ENCODE measurements around the gene PDE6B. TPM values are rescaled to one million over a fixed set of nuclear protein-coding genes. Genes with fewer than 3 reads are reported as not detected.

PDE6B gene
- total RNA-seq, result 4.2 and 29.0 TPM in 2 replicates

DNA sequence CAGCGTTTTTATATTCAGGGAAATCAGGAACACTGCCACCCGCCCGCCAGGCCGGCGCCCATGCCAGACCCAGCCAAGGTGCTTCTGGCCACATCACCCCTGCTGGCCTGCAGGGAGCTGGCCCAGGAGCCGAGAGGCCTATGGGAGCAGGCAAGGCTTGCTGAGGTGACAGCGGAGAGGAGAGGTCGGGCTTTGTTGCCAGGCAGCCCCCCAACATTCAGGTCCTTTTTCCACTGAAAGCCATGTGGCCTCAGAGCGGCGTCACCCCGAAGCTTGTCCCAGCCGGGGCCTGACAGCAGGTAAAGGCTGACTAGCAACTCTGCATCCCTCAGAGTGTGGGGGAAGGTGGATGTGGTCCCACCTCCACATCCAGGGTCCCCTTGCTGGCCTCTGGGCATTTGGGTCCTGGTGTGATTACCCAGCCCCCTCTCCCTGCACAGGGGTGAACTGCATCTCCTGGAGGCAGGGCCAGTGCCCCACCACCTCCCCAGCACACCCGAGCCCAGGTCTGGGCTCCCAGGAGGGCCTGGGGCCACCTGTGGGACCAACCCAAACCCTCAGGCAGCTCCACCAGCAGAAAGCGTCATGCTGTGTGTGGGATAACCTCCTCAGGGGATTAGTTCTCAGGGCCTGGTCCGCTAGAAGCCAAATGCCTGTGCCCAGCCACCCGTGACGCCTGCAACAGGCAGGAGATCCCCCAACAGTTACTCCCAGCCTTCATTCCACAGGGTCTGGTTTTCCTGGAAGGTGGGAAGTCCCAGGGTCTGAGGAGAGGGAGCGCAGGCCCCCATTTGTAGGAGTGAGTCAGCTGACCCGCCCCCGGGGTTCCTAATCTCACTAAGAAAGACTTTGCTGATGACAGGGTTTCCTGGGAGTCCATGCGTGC is at the start of gene PDE6B:
Gene PDE6B, plus strand, starts transcription at position 869 of the 886 bp plus-strand sequence. CDS start 54 bp downstream, outside the sequence.

DNA sequence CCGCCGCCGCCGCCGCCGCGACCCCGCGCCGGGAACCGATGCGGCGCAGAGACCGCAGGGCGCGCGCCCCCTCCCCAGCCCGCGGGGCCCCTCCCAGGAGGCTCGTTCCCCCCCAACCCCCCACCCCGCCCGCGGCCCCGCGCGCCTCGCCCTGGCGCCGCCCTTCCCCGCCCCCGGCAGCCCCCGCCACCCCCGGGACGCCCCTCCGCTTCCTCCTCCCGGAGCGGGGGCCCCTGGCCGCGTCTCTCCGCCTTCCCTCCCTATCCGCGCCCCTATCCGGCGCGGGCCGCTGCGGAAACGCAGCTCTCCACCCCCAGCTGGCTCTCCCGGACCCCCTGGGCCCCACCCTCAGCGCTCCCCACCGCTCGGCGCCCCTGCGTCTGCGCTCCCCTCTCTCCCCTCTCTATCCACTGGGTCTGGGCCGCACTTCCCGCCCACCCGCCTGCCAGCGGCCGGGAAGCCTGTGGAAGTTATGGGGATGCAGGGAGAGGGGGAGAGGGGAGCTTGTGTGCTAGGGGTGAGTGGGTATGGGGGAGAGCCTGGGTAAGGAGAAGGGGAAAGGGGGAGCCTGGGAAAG is 49.0 kb upstream of the PDE6B start, which contains the start of gene TMEM271:
Gene TMEM271, minus strand, starts transcription at position 51 of the 577 bp plus-strand sequence. CDS start 233 bp downstream, outside the sequence.

DNA sequence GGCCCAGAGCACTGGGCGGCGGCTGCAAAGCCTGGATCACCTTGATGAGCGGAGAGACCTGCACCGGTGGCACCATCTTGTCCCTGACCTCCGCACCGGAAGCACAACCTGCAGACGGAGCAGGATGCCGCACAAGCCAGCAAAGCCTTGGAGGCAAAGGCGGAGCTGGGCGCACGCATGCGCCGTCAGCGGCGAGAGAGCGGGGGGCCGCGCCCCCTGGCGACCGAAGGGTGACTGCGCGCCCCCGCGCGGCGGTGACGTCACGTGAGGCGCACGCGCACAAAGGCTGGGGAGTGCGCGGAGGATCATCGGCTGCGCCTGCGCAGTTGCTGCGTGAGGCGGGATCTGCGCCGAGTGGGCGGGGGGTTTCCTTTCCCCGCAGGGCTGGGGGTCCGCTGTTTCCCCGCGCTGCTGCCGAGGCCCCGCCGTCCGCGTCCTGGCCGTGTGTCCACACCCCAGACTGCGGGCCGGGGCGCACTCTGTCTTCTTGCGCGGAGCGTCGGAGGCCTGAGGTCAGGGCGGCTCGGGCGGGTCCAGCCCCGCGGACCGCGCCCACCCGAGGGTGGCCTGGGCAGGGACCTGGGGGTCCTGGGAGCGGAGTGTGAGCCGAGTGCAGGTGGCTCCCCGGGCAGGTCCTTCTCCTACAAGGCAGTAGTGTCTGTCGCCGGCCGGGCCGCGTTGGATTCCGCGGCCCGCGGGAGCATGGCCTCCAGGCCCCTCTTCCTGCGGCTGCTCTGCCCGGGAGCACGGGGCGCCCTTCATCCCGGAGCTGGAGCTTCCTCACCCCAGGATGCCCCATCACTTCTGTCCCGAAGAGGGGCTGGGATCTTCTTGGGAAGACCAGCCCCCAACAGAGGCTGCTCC is 49.0 kb downstream of the PDE6B start, which contains the start of the genes ATP5ME and MYL5:
Gene ATP5ME, minus strand, starts transcription at position 105 of the 864 bp plus-strand sequence. Its CDS starts 29 bp downstream, at position 76.
Gene MYL5, plus strand, starts transcription at position 371 of the 864 bp plus-strand sequence. CDS start 3,485 bp downstream, outside the sequence.

DNA sequence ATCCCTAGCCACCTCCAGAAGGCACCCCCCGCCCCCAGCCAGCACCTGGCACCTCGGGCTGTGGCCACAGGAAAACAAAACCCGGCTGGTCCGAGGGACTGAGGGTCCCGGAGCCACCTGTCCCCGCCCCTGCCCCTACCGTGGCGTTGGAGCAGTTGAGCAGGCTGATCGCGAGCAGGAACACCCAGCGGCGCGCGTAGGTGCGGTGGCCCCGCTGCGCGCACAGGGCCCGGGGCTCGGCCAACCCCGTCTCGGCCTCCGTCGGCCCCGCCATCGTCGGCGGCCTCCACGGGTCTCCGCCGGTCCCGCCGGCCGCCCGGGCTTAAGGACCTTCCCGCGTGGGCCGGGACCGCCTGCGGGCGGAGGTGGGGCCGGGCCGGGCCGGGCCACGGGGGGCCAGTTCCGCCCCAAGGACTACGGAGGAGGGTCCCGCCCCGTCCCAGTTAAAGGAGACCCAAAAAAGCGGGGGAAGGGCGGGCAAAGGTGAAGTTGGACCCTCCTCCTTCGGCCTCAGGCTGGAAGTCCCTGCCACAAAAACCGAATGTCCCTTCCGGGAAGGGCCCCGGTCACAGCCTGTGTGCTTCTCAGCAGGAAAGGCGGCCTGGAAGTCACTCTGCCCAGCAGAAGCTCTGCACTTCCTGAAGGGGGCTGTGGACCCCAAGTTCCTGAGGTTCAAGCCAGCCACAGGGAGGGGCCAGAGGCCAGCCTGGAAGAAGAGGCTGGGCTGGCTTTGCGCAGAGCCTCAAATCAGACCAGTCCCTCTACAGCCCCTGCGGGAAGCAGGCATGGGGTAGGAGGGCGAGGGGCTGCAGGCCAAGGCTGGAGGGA is 63.7 kb downstream of the PDE6B start, which contains the start of gene SLC49A3:
Gene SLC49A3, minus strand, starts transcription at position 298 of the 828 bp plus-strand sequence. Its CDS starts 24 bp downstream, at position 274.

DNA sequence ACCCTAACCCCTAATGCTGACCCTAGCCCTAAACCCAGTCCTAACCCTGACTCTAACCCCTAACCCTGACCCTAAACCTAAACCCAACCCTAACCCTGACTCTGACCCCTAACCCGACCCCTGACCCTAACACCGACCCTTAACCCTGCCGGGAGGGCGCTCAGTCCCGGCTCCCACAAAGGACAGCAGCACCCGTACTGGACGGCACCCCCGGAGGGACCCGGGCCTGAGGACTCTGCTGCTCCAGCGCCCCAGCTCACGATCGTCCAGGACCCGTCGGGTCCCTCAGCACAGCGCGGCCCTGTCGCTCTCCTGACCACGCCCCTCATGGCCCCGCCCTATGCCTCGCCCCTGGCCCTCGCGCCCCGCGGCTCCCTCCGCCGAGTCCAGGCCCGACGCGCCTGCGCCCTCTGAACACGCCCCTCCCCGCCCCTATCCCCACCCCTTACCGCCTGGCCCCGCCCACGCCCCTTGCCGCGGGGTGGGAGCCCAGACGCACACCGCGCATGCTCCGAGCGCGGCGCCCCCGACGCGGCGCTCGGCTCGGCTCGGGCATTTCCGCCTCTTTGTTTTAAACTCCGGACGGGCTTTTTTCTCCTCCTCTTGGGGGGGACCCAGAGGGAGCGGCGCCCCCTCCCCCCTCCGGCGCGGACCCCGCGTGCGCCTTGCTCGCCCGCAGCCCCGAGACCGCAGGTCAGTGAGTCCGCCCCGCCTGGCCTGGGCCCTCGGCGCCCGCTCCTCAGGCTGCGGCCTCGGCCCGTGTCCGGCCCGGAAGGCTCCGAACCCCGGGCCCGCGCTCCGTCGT is 80.1 kb downstream of the PDE6B start, which contains the start of gene PCGF3:
Gene PCGF3, plus strand, starts transcription at position 555 of the 805 bp plus-strand sequence. CDS start 27,849 bp downstream, outside the sequence.

Other genes with a start within 250 kb of the PDE6B start
- gene ZNF721, start 126.4 kb upstream of the PDE6B start, total RNA-seq, result 9.9 and 16.4 TPM in 2 replicates
- 33.4 and 36.3 TPM in 2 replicates for gene PIGG, start 126.4 kb upstream of the PDE6B start, total RNA-seq
- gene TMEM271, start 49.3 kb upstream of the PDE6B start, total RNA-seq, result not detected in 2 replicates
- 104 and 116 TPM in 2 replicates for gene ATP5ME, start 48.7 kb downstream of the PDE6B start, total RNA-seq
- 5.1 and 8.5 TPM in 2 replicates for gene MYL5, start 49.0 kb downstream of the PDE6B start, total RNA-seq
- gene SLC49A3, start 63.6 kb downstream of the PDE6B start, total RNA-seq, result 2.9 and 13.1 TPM in 2 replicates
- gene PCGF3, start 80.3 kb downstream of the PDE6B start, total RNA-seq, result 27.4 and 39.2 TPM in 2 replicates
- 0.16 and 1.8 TPM in 2 replicates for gene CPLX1, start 200.6 kb downstream of the PDE6B start, total RNA-seq

Data from mesangial cell (primary cell).